Cortex of kidney (tissue), 1 donor: ENCODE data around the gene FAM163B.

ENCODE experiments used
- DNase-seq: peaks from one replicate; lab custom pipeline; 2025; lab: John Stamatoyannopoulos, UW

The FAM163B gene

DNA sequence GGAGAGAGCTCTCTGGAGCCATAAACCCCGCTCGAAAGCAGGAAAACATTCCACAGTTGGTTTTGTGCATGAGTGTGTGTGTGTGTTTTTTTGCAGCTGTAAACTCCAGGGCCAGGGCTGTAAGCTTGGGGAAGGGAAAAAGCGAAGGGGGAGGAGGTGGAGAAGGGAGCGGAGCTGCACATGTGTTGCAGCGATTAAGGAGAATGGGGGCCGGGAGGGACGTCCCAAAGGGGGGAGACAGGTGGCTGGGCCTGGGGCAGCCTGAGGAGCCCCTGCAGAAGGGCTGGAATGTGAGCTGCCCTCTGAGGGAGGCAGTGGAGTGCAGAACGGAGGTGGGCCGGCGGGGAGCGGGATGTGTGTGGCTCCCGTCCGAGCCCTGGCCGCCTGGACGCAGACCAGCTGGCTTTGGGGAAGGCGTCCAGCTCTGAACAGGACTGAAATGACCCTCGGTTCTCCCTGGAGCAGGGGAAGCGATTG, 81.7 kb downstream of the FAM163B start:
- no peak for DNase-seq
